ENCODE results near the gene GATA6. TPM values are rescaled to one million over a fixed set of nuclear protein-coding genes. Genes with fewer than 3 reads are reported as not detected.

Gene GATA6
- total RNA-seq: 1.4 and 2.3 TPM in 2 replicates

GRCh38 chr18:22169011-22169888, at the start of gene GATA6:
GATA6 (plus strand) TSS chr18:22169589; CDS start chr18:22171145, 1,556 bp downstream.

Small RNAs within 50 kb of the gene (small RNA-seq; reads per million reads assigned to genes)
- gene RNU6-702P (not detected), gene RNU6ATAC20P (not detected)

Other genes starting within 250 kb of the GATA6 start
- not detected in 2 replicates for gene CTAGE1, start 248.3 kb downstream of the GATA6 start, total RNA-seq